ENCODE results near the gene TERB1.

Gene TERB1
- total RNA-seq: 0 to 0.25 (median 0.07) reads per million in 18 experiments

GRCh38 chr16:66801320-66802105 lies at the start of gene TERB1:
Gene TERB1, minus strand, starts transcription at chr16:66801584. Its CDS starts 4,786 bp downstream, at chr16:66796798.
- no peak for DNase-seq

GRCh38 chr16:66850115-66850815 lies 48.9 kb upstream of the TERB1 start:
- peak in 1 of 2 donors; percentile 27 for DNase-seq

GRCh38 chr16:66849549-66849948 lies 48.2 kb upstream of the TERB1 start:
- no peak for DNase-seq

- no peak for DNase-seq
Measured at GRCh38 chr16:66849021-66849420, 47.6 kb upstream of the TERB1 start.

- DNase-seq: no peak
Measured at GRCh38 chr16:66848172-66848571, 46.8 kb upstream of the TERB1 start.

- no peak for DNase-seq
Measured at GRCh38 chr16:66847533-66848067, 46.2 kb upstream of the TERB1 start.

- no peak for DNase-seq
Measured at GRCh38 chr16:66846831-66847230, 45.4 kb upstream of the TERB1 start.

GRCh38 chr16:66846266-66846665 lies 44.9 kb upstream of the TERB1 start:
- no peak for DNase-seq

- no peak for DNase-seq
Measured at GRCh38 chr16:66845791-66846221, 44.4 kb upstream of the TERB1 start.

GRCh38 chr16:66845080-66845410 lies 43.7 kb upstream of the TERB1 start:
- no peak for DNase-seq

- DNase-seq: no peak
Measured at GRCh38 chr16:66844342-66845079, 43.1 kb upstream of the TERB1 start, which contains the start of gene CA7. Gene CA7, plus strand, starts transcription at chr16:66844414. Its CDS starts 74 bp downstream, at chr16:66844488.

GRCh38 chr16:66844009-66844341 lies 42.6 kb upstream of the TERB1 start:
- DNase-seq: no peak

GRCh38 chr16:66843191-66843590 lies 41.8 kb upstream of the TERB1 start:
- DNase-seq: no peak

GRCh38 chr16:66842765-66843164 lies 41.4 kb upstream of the TERB1 start:
- no peak for DNase-seq

- no peak for DNase-seq
Measured at GRCh38 chr16:66841366-66841765, 40.0 kb upstream of the TERB1 start.

- no peak for DNase-seq
Measured at GRCh38 chr16:66840883-66841282, 39.5 kb upstream of the TERB1 start.

GRCh38 chr16:66834746-66835145 lies 33.4 kb upstream of the TERB1 start:
- DNase-seq: no peak

GRCh38 chr16:66832661-66833305 lies 31.4 kb upstream of the TERB1 start:
- DNase-seq: no peak

GRCh38 chr16:66832190-66832589 lies 30.8 kb upstream of the TERB1 start:
- DNase-seq: no peak

- DNase-seq: peak; percentile 91 to 93
Measured at GRCh38 chr16:66830422-66831404, 29.3 kb upstream of the TERB1 start, which contains the start of gene NAE1. Gene NAE1, minus strand, starts transcription at chr16:66830976. Its CDS starts 77 bp downstream, at chr16:66830899.

GRCh38 chr16:66824006-66824405 lies 22.6 kb upstream of the TERB1 start:
- no peak for DNase-seq

All from inflammatory macrophage (primary cell).